GM18526 (cell line): ENCODE results near the gene COL6A1.

Experiments used
- POLR2A ChIP-seq: IDR thresholded peaks from 3 replicates; pipeline ENCODE4 v1.6.1; 2011; ENCODE audit not compliant: insufficient read length; ENCODE audit errors: extremely low read depth

The COL6A1 gene

GRCh38 chr21:46031484-46031883, 49.9 kb downstream of the COL6A1 start:
- TF ChIP-seq POLR2A = no peak

DNA sequence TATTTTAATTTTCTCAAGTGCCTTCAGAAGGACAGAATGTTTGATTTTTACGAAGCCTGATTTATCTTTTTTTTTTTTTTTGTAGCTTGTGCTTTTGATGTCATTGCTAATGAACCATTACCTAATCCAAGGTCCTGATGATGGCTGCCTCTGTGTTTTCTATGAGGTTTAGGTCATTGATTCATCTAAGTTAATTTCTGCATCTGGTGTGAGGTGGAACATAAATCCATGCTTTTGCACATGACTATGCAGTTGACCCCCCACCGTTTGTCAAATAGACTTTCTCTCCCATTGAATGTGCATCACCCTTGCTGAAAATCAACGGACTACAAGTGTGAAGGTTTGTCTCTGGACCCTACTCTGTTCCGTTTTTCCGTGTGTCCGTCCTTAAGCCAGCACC, 50.5 kb downstream of the COL6A1 start:
- no peak for TF ChIP-seq POLR2A

- no peak for TF ChIP-seq POLR2A
Observed at GRCh38 chr21:46033410-46034400, 52.1 kb downstream of the COL6A1 start.

DNA sequence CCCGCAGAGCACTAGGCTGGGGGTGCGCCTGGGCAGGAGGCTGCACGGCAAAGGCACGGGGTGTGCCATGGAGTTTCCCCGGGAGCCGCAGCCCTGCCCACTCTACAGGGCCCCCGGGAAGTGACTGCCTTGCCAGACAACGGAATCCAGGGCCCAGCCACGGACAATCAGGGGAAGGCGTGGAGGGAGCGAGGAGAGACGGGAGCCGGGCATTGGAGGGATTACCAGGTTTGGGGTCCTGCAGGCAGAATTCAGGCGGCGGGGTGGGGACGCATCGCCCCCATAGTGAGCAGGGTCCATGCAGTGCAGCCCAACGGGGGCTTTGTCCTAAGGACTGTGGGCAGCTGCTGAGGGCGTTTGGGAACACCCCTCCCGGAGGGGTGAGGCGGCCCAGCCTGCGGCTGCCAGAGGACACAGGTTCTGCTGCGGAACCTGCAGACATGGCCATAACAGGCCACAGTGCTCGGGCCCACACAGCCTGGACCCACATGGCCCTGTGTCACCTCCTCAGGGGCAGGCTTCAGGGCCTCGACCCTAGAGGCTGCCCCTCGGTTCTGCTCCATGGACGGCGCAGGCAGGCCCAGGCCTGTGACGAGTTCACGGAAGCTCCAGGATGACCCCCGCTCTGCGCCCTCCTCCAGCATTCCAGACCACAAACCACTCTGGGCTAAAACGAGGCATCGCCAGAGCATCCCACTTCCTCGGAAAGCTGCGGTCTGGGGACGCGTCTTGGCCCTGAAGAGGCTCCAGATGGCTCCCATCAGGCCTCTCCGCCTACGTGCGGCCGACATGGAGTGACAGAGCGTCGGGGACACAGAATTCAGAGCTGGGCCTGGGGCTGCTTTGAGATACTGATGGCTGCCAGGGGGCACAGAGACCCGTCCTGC, 54.5 kb downstream of the COL6A1 start:
- TF ChIP-seq POLR2A = no peak

DNA sequence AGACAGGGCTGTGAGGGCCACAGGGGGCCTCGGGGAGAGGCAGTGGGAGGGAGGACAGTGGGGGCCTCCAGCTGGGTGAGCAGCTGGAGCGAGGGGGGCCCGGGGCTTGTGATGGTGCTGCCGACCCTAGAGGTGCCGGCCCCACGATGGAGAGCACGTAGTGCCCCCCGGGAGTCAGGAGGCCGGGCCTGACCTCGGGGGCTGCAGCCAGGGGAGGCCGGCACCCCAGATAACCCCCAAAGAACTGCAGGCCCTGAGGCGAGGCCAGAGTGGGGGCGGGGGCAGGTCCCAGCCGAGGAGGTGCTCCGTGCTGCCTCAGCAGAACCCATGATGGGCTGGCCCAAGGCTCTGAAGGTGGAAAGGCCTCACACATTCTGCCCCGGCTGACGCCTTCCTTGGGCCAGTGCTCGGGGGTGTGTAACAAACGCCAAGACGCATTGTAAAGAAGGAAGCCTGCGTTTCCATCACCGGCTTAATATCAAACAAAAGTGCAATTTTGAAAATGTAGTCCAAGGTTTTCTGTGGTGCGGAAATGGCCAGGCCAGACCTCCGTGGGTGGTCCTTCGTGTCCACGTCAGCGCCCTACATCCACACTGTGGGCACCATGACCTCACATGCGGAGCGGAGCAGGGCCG, 55.2 kb downstream of the COL6A1 start:
- TF ChIP-seq POLR2A = no peak

- no peak for TF ChIP-seq POLR2A
Observed at GRCh38 chr21:46037331-46038325, 56.1 kb downstream of the COL6A1 start.

- TF ChIP-seq POLR2A = no peak
Observed at GRCh38 chr21:46038341-46038829, 56.8 kb downstream of the COL6A1 start.

DNA sequence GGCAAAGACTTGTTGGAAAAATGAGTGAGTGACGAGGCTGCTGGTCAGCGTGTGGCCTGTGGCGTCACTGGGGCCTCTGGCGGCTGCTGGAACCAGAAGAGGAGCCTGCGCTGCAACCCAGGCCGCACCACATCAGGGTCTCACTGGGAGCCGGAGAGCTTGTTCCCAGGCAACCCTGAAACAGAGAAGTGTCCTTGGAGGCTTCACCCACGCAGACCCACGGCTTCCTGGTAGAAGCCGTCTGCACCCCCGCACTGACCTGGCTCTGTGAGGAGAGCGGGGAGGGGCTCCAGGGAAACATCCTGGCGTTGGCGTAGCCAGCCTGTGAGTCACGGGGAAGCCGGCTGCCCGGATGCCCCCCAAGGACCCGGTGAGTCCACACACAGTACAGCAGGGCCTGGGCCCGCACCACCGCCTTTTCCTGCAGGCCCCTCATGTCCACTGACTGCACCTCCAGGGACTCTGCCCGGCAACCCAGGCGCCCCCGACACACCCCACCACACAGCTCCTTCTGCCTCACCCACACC, 57.4 kb downstream of the COL6A1 start:
- TF ChIP-seq POLR2A = no peak

DNA sequence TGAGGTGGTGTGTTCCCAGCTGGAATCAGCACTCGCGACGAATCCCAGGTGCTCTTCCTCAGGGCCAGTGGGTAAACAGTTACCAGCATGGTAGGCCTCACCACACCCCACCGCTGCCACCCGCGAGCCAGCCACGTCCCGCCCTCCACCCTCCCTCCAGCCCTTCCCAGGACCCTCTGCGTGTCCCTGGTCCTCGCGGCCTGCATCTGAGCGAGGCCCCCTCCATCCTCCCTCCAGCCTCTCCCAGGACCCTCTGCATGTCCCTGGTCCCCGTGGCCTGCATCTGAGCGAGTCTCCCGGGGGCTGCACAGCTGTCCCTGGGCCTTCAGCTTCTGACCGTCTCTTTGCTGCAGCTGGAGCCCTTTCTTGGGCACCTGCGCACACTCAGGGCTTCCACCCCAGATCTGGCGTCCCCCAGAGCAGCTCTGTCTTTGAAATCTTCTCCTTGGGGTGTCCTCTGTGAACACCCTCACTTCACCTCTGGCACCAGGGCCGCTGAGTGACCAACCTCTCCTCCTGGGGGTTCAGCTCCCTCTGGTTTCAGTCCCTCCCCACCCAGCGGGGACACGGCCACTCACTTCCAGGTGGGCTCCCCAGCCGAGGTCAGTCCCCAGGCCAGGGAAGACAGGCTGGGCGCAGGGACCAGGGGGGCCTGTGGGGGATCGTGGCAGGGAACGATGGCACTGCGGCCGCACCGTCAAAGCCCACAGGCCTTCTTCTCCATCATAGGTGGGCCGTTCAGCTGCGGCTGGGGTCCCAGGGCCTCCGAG, 58.5 kb downstream of the COL6A1 start:
- TF ChIP-seq POLR2A = no peak

DNA sequence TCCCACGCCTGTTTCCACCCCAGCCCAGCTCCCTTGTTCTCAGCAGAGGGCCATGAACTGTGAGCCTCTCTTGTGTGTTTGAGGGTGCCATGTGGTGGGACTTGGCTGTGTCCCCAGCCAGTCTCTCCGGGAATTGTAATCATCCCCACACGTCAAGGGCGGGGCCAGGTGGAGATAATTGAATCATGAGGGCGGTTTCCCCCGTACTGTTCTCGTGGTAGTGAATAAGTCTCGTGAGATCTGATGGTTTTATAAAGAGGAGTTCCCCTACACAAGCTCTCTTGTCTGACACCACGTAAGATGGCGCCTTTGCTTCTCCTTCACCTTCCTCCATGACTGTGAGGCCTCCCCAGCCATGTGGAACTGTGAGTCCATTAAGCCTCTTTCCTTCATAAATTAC, 59.1 kb downstream of the COL6A1 start:
- TF ChIP-seq POLR2A = no peak

DNA sequence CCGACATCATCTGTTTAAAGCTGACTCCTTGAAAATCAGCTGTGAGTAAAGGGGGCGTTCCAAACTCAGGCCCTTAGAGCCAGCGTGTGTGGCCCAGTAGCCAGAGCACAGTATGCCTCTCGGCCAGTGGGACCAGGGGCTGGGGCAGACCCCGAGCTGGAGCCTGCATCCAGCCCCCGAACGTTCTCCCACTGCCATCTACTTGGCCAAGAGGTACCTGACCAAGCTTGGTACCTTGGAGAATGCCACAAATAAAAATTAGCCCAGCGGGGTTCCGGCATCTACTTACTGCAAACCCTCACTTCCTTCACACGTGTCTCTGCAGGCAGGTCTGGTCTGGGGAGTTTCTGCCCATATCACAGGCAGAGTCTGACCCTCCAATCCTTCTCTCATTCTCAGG, 59.6 kb downstream of the COL6A1 start:
- TF ChIP-seq POLR2A = no peak

- TF ChIP-seq POLR2A = no peak
Observed at GRCh38 chr21:46045154-46045553, 63.6 kb downstream of the COL6A1 start.

DNA sequence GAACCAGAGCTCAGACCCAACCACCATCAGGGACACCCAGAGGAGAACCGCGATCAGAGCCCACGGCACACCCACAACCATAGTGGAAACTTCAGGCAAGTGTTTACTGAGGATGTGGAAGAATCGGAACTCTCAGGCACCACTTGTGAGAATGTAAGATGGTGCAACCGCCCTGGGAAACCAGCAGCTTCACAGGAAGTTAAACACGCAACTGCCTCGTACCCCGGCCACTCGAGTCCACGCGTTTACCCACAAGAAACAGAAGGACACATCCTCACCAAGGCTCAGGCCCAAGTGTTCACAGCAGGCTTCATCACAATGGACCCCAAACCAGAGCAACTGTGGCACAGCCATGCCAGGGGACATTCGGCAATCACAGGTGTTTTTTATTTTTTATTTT, 64.9 kb downstream of the COL6A1 start:
- no peak for TF ChIP-seq POLR2A
